Mammary epithelial cell (primary cell): ENCODE data around the gene LIX1L.

Experiments used
- EZH2 ChIP-seq: IDR thresholded peaks from 2 replicates; pipeline ENCODE4 v1.6.1; 2012; ENCODE audit warnings: low read length, inconsistent platforms, borderline replicate concordance
- TF ChIP-seq, protein P1 (sequence below), 2 donors: IDR thresholded peaks in 1 of 2; conservative IDR thresholded peaks in 1 of 2; 2 replicates each; pipeline ENCODE4 v1.5.1; 2011 to 2012; ENCODE audit warnings: inconsistent platforms in 2 of 2, low read length in 2 of 2, mild to moderate bottlenecking in 2 of 2, control low read depth in 1 of 2, low read depth in 1 of 2; ENCODE audit not compliant: insufficient read depth in 1 of 2; ENCODE audit errors: extremely low read depth in 1 of 2

DNA sequence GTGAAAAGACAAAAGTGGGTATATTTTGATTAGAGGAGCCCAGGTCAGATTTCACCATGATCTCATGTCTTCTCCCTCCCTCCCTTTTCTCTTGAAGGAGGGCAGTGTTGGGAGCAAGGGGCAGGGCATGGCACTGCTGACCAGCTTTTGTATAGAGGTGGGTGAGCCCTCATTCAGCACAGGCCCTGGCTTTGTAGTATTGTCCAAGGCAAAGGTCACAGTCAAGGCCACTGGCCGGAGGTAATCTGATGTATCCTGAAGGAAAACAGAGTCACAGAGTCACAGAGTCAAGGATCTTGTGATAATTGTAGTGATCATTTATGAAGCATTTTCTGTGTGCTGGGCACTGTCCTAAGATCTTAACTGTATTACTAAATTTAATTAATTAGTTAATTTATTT lies 59.8 kb downstream of the LIX1L start:
- TF ChIP-seq, protein P1, sequence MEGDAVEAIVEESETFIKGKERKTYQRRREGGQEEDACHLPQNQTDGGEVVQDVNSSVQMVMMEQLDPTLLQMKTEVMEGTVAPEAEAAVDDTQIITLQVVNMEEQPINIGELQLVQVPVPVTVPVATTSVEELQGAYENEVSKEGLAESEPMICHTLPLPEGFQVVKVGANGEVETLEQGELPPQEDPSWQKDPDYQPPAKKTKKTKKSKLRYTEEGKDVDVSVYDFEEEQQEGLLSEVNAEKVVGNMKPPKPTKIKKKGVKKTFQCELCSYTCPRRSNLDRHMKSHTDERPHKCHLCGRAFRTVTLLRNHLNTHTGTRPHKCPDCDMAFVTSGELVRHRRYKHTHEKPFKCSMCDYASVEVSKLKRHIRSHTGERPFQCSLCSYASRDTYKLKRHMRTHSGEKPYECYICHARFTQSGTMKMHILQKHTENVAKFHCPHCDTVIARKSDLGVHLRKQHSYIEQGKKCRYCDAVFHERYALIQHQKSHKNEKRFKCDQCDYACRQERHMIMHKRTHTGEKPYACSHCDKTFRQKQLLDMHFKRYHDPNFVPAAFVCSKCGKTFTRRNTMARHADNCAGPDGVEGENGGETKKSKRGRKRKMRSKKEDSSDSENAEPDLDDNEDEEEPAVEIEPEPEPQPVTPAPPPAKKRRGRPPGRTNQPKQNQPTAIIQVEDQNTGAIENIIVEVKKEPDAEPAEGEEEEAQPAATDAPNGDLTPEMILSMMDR (conservative IDR thresholded peaks at IDR 0.05 in 1 of 2, IDR thresholded peaks at IDR 0.05 in 1 of 2; ENCODE audit: extremely low read depth in 1 of 2, insufficient read depth in 1 of 2, low read depth in 1 of 2, low read length in 2 of 2) = no peak
- no peak for TF ChIP-seq EZH2
